K562 (cell line): Measurements from ENCODE around the gene SMC3.

Source experiments
- ARID2 ChIP-seq: fragments of 450-650 bp; IDR thresholded peaks from 2 replicates; pipeline ENCODE4 v1.6.1; 2017; ENCODE audit warnings: antibody characterized with exemption, mild to moderate bottlenecking
- ARID3A ChIP-seq: IDR thresholded peaks from 2 replicates; pipeline ENCODE4 v1.6.1; 2012; ENCODE audit warnings: low read depth, low read length, improper control_type of control experiment, borderline replicate concordance
- CTCF ChIP-seq, 3 experiments: IDR thresholded peaks in 2 of 3; conservative IDR thresholded peaks in 1 of 3; 2 replicates each; pipeline ENCODE4 v1.5.1; 2011 to 2012; ENCODE audit warnings: low read length in 3 of 3, mild to moderate bottlenecking in 3 of 3, control low read depth in 2 of 3, improper control_type of control experiment in 1 of 3, inconsistent platforms in 1 of 3, low read depth in 1 of 3, mixed read lengths in 1 of 3, moderate library complexity in 1 of 3; ENCODE audit not compliant: insufficient read depth in 2 of 3
- REST ChIP-seq, 2 experiments: fragments of 450-650 bp; formaldehyde crosslinking in 1 of 2; IDR thresholded peaks; 2 replicates each; pipeline versions ENCODE4 v1.4.0 to v1.6.1; 2014 to 2020; ENCODE audit warnings: mild to moderate bottlenecking in 2 of 2, borderline replicate concordance in 1 of 2, low read depth in 1 of 2
- SIN3A ChIP-seq, 2 experiments: fragments of 150-350 bp in 1 of 2; IDR thresholded peaks; 2 replicates each; pipeline ENCODE4 v1.6.1; 2011 to 2016; ENCODE audit warnings: borderline replicate concordance in 2 of 2, low read depth in 2 of 2, low read length in 2 of 2, mild to moderate bottlenecking in 2 of 2, moderate library complexity in 2 of 2; ENCODE audit not compliant: control insufficient read depth in 1 of 2
- ZZZ3 ChIP-seq: fragments of 450-650 bp; IDR thresholded peaks from 2 replicates; pipeline ENCODE4 v1.6.1; 2016; ENCODE audit warnings: antibody characterized with exemption, mild to moderate bottlenecking, moderate library complexity
- TF ChIP-seq, protein P1 (sequence below), 2 experiments: IDR thresholded peaks in 1 of 2; conservative IDR thresholded peaks in 1 of 2; 2 replicates each; pipeline ENCODE4 v1.6.1; 2016; ENCODE audit warnings: low read depth in 2 of 2, mild to moderate bottlenecking in 1 of 2, missing compliant biosample characterization in 1 of 2, missing genetic modification characterization in 1 of 2, moderate library complexity in 1 of 2

DNA sequence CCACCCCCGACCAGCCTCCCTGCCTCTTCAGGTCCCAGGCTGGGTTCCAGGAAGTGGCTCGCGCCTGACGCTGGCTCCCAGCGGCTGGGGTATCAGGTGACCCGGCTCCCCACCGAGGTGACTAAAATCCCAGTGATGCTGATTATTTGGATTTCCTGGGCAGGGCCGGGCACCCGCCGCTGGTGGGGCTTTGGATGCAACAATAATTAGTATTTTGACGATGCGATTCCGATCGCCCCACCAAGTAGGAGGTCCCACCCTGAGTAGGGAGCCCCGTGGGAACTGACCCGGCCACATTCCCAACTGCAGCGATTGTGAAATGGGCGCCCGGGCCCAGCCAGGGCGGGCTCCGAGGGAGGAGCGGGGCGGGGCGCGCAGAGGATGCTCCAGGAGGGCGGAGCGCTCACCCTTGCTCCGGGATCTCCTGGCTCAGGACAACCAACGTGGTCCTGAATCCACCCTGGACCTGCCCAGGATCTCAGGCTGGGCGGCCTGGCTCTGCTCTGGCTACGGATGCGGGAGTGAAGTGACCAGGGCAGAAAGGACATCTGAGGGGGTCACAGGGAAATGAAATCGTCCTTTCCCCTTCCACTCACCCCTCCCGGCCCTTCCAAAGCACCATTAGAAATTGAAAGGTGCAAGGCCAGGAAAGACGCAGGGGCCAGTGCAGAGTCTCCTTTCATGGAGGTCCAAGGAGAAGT, 37.2 kb upstream of the SMC3 start:
- no peak for TF ChIP-seq CTCF (IDR thresholded peaks at IDR 0.05 in 2 of 3, conservative IDR thresholded peaks at IDR 0.05 in 1 of 3; ENCODE audit: insufficient read depth in 2 of 3, low read depth in 1 of 3, low read length in 3 of 3)
- no peak for TF ChIP-seq ARID3A
- TF ChIP-seq REST (IDR thresholded peaks at IDR 0.05; ENCODE audit: borderline replicate concordance) = no peak
- no peak for TF ChIP-seq REST (CRISPR knock-in tag; IDR thresholded peaks at IDR 0.05; ENCODE audit: low read depth)
- no peak for TF ChIP-seq SIN3A (IDR thresholded peaks at IDR 0.05; ENCODE audit: borderline replicate concordance in 2 of 2, control insufficient read depth in 1 of 2, low read depth in 2 of 2, low read length in 2 of 2)
- TF ChIP-seq, protein P1, sequence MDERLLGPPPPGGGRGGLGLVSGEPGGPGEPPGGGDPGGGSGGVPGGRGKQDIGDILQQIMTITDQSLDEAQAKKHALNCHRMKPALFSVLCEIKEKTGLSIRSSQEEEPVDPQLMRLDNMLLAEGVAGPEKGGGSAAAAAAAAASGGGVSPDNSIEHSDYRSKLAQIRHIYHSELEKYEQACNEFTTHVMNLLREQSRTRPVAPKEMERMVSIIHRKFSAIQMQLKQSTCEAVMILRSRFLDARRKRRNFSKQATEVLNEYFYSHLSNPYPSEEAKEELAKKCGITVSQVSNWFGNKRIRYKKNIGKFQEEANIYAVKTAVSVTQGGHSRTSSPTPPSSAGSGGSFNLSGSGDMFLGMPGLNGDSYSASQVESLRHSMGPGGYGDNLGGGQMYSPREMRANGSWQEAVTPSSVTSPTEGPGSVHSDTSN (CRISPR knock-in tag; IDR thresholded peaks at IDR 0.05; ENCODE audit: low read depth) = no peak
- TF ChIP-seq, protein P1 (tag; conservative IDR thresholded peaks at IDR 0.05; ENCODE audit: low read depth) = no peak
- TF ChIP-seq ARID2 = no peak
- TF ChIP-seq ZZZ3 = no peak
